GM12873 (cell line): ENCODE results near the gene EDARADD.

Experiments
- CTCF ChIP-seq: IDR thresholded peaks from 2 replicates; pipeline ENCODE4 v1.5.1; 2012; ENCODE audit warnings: low read depth, mild to moderate bottlenecking, moderate library complexity, low read length, control low read depth; ENCODE audit not compliant: insufficient read depth; ENCODE audit errors: missing control alignments

EDARADD gene

GRCh38 chr1:236354330-236355147, 39.5 kb upstream of the EDARADD start:
- TF ChIP-seq CTCF = no peak

GRCh38 chr1:236356141-236356540, 37.9 kb upstream of the EDARADD start:
- TF ChIP-seq CTCF = no peak

- no peak for TF ChIP-seq CTCF
These were observed 32.0 kb upstream of the EDARADD start for GRCh38 chr1:236361909-236362590.

- no peak for TF ChIP-seq CTCF
These were observed 30.8 kb upstream of the EDARADD start for GRCh38 chr1:236363237-236363636.

- TF ChIP-seq CTCF = no peak
These were observed 28.0 kb upstream of the EDARADD start for GRCh38 chr1:236365999-236366570.

GRCh38 chr1:236370420-236370819, 23.7 kb upstream of the EDARADD start:
- no peak for TF ChIP-seq CTCF

- TF ChIP-seq CTCF = no peak
These were observed 23.0 kb upstream of the EDARADD start for GRCh38 chr1:236371083-236371482.
